OCI-LY3 (cell line): ENCODE measurements around the gene CSTF2.

Experiments used
- EZH2phosphoT487 ChIP-seq: fragments of 200-600 bp; shearing (Covaris generic); IDR thresholded peaks from 2 replicates; pipeline ENCODE4 v1.6.1; 2018; ENCODE audit warnings: antibody characterized with exemption, mixed run types, low read depth
- TF ChIP-seq, protein P1 (sequence below): fragments of 200-600, 300-600 bp; sonication (generic); IDR thresholded peaks from 2 replicates; pipeline ENCODE4 v1.5.1; 2014; ENCODE audit warnings: antibody characterized with exemption, low read length, low read depth

DNA sequence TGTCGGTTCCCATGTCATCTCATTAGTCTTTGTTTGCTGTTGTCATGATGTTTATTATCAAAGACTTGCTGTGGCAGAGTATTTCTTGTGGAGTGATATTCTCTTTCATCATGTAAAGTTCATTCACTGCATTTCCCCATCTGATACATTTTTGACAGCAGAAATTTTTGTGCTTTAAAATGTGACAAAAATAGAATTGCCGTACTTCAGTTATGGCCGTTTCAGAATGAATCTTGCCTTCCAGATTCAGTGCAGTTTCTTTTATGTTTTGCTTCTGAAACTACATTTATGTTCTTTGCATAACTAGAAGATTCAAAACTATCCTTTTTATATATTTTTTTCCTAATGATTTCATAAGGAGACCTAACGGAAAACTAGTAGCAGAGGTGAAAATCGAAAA lies 10.0 kb downstream of the CSTF2 start:
- TF ChIP-seq, protein P1, sequence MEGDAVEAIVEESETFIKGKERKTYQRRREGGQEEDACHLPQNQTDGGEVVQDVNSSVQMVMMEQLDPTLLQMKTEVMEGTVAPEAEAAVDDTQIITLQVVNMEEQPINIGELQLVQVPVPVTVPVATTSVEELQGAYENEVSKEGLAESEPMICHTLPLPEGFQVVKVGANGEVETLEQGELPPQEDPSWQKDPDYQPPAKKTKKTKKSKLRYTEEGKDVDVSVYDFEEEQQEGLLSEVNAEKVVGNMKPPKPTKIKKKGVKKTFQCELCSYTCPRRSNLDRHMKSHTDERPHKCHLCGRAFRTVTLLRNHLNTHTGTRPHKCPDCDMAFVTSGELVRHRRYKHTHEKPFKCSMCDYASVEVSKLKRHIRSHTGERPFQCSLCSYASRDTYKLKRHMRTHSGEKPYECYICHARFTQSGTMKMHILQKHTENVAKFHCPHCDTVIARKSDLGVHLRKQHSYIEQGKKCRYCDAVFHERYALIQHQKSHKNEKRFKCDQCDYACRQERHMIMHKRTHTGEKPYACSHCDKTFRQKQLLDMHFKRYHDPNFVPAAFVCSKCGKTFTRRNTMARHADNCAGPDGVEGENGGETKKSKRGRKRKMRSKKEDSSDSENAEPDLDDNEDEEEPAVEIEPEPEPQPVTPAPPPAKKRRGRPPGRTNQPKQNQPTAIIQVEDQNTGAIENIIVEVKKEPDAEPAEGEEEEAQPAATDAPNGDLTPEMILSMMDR = no peak
- no peak for TF ChIP-seq EZH2phosphoT487
